Transverse colon (tissue), 4 donors: Measurements from ENCODE around the gene POC1B. TPM values are rescaled to one million over a fixed set of nuclear protein-coding genes. Genes with fewer than 3 reads are reported as not detected.

Experiments used
- DNase-seq: peaks from one replicate; pipeline ENCODE4 v3.0.0-alpha.2; 2019
- H3K27ac ChIP-seq, 4 donors: fragments of 200-600 bp; sonication (generic); 2 replicates each; pipeline ENCODE4 v1.5.1; 2016 to 2018; ENCODE audit warnings: inconsistent platforms in 4 of 4
- H3K27me3 ChIP-seq: fragments of 200-600 bp; sonication (generic); 2 replicates; pipeline ENCODE4 v1.5.1; 2017; ENCODE audit warnings: inconsistent platforms
- H3K36me3 ChIP-seq, 4 donors: fragments of 200-600 bp; sonication (generic); 2 replicates each; pipeline ENCODE4 v1.5.1; 2017 to 2019; ENCODE audit warnings: inconsistent platforms in 4 of 4
- H3K4me1 ChIP-seq, 4 donors: fragments of 200-600 bp; sonication (generic); 2 replicates each; pipeline ENCODE4 v1.5.1; 2017 to 2020; ENCODE audit warnings: inconsistent platforms in 4 of 4
- H3K4me3 ChIP-seq, 4 donors: fragments of 200-600 bp; sonication (generic); 1 replicate in 1 of 4; 2 replicates in 3 of 4; pipeline versions ENCODE4 v1.5.1 to v1.6.1; 2017 to 2019; ENCODE audit warnings: inconsistent platforms in 4 of 4
- H3K9me3 ChIP-seq, 2 donors: fragments of 200-600 bp; sonication (generic); 2 replicates each; pipeline ENCODE4 v1.5.1; 2017 to 2019; ENCODE audit warnings: inconsistent platforms in 2 of 2
- EP300 ChIP-seq: sonication (generic); formaldehyde crosslinking; IDR thresholded peaks from one replicate; pipeline ENCODE4 v1.6.1; 2017; ENCODE audit warnings: antibody characterized with exemption, low read depth
- POLR2A ChIP-seq: fragments of 450-650 bp; IDR thresholded peaks from one replicate; pipeline ENCODE4 v1.6.1; 2016; ENCODE audit warnings: antibody characterized with exemption, mild to moderate bottlenecking, moderate library complexity
- POLR2AphosphoS5 ChIP-seq, 3 donors: sonication (generic); formaldehyde crosslinking; IDR thresholded peaks; one replicate each; pipeline ENCODE4 v1.6.1; 2016; ENCODE audit warnings: antibody characterized with exemption in 3 of 3
- WGBS, 2 donors: methylation state at CpG; one replicate each; pipeline ENCODE4 v1.1.5; 2018; ENCODE audit warnings: low coverage in 1 of 2; 5-methylcytosine and 5-hydroxymethylcytosine counted together
- in situ Hi-C, 4 donors: fragments of 200-750 bp; cut with MboI; loops; one replicate each; pipeline versions ENCODE4 v1.15.0 to v1.15.1; 2017; ENCODE audit warnings: low sequenced_read_pairs in 3 of 4, low pct_ligation_motif_present in 1 of 4, low pct_unique_long_range_greater_than_20kb in 1 of 4
- intact Hi-C: fragments of 100-400 bp; cut with DNase I; formaldehyde crosslinking; loops from one replicate; pipeline ENCODE4 v1.15.1; 2023; ENCODE audit warnings: low total_unique reads
- total RNA-seq, 4 donors: library from RNA; depleted of rRNA; stranded (reverse); fragments of >200 nt; gene quantifications; one replicate each; pipeline ENCODE4 v1.1.0, GENCODE V29; 2016
- TF ChIP-seq, protein P1 (sequence below), 5 experiments: fragments of 200-600 bp in 3 of 5; fragments of 450-650 bp in 2 of 5; sonication (generic) in 3 of 5; IDR thresholded peaks; 1 replicate in 2 of 5; 2 replicates in 3 of 5; pipeline ENCODE4 v1.5.1; 2016 to 2017; ENCODE audit warnings: antibody characterized with exemption in 5 of 5, inconsistent platforms in 3 of 5, mild to moderate bottlenecking in 2 of 5, moderate library complexity in 1 of 5

POC1B gene
- total RNA-seq, 4 donors from 2014 or later: 7.8 to 68.5 (median 33.8) TPM

- Histone ChIP-seq H3K4me3 (no peak overlapping the region), H3K36me3 (no peaks in the 10 kb centered on the region), H3K27ac (no peak overlapping the region), H3K27me3 (no peaks in the 10 kb centered on the region), H3K9me3 (no peaks in the 10 kb centered on the region), H3K4me1 (no peaks in the 10 kb centered on the region)
- WGBS, 2 donors: 75 to 91% methylated on average over 4 of the region's 4 CpGs
- in situ Hi-C loops (no loop called here), intact Hi-C loops (no loop called here)
- DNase-seq: no peak
- TF ChIP-seq EP300: no peak
- no peak for TF ChIP-seq POLR2A
- TF ChIP-seq POLR2AphosphoS5 (IDR thresholded peaks at IDR 0.05): no peak
- TF ChIP-seq, protein P1, sequence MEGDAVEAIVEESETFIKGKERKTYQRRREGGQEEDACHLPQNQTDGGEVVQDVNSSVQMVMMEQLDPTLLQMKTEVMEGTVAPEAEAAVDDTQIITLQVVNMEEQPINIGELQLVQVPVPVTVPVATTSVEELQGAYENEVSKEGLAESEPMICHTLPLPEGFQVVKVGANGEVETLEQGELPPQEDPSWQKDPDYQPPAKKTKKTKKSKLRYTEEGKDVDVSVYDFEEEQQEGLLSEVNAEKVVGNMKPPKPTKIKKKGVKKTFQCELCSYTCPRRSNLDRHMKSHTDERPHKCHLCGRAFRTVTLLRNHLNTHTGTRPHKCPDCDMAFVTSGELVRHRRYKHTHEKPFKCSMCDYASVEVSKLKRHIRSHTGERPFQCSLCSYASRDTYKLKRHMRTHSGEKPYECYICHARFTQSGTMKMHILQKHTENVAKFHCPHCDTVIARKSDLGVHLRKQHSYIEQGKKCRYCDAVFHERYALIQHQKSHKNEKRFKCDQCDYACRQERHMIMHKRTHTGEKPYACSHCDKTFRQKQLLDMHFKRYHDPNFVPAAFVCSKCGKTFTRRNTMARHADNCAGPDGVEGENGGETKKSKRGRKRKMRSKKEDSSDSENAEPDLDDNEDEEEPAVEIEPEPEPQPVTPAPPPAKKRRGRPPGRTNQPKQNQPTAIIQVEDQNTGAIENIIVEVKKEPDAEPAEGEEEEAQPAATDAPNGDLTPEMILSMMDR (IDR thresholded peaks at IDR 0.05): no peak
Measured at GRCh38 chr12:89411846-89412245, 114.0 kb downstream of the POC1B start.

GRCh38 chr12:89411234-89411633, 114.6 kb downstream of the POC1B start:
- 96 to 100% methylated on average over 2 of the region's 2 CpGs for WGBS, 2 donors
- TF ChIP-seq, protein P1 (IDR thresholded peaks at IDR 0.05): no peak
- no peak for TF ChIP-seq POLR2A
- TF ChIP-seq POLR2AphosphoS5 (IDR thresholded peaks at IDR 0.05): no peak
- TF ChIP-seq EP300: no peak
- no peaks in the 10 kb centered on the region for H3K27me3 ChIP-seq
- no peak for DNase-seq
- no peak overlapping the region for H3K27ac ChIP-seq
- no peak overlapping the region for H3K4me3 ChIP-seq
- no peaks in the 10 kb centered on the region for H3K36me3 ChIP-seq
- H3K4me1 ChIP-seq: no peaks in the 10 kb centered on the region
- intact Hi-C loops: no loop called here
- in situ Hi-C loops: no loop called here
- H3K9me3 ChIP-seq: no peaks in the 10 kb centered on the region

GRCh38 chr12:89405626-89406345, 120.1 kb downstream of the POC1B start:
- in situ Hi-C loops: no loop called here
- no peaks in the 10 kb centered on the region for H3K27me3 ChIP-seq
- H3K4me3 ChIP-seq: no peak overlapping the region
- TF ChIP-seq, protein P1 (IDR thresholded peaks at IDR 0.05): no peak
- TF ChIP-seq POLR2A: no peak
- no peak for TF ChIP-seq EP300
- TF ChIP-seq POLR2AphosphoS5 (IDR thresholded peaks at IDR 0.05): no peak
- intact Hi-C loops: no loop called here
- no peaks in the 10 kb centered on the region for H3K9me3 ChIP-seq
- DNase-seq: no peak
- no peak overlapping the region for H3K27ac ChIP-seq
- H3K36me3 ChIP-seq: no peaks in the 10 kb centered on the region
- WGBS, 2 donors: 80 to 93% methylated on average over 1 to 4 of the region's 4 CpGs
- no peaks in the 10 kb centered on the region for H3K4me1 ChIP-seq

DNA sequence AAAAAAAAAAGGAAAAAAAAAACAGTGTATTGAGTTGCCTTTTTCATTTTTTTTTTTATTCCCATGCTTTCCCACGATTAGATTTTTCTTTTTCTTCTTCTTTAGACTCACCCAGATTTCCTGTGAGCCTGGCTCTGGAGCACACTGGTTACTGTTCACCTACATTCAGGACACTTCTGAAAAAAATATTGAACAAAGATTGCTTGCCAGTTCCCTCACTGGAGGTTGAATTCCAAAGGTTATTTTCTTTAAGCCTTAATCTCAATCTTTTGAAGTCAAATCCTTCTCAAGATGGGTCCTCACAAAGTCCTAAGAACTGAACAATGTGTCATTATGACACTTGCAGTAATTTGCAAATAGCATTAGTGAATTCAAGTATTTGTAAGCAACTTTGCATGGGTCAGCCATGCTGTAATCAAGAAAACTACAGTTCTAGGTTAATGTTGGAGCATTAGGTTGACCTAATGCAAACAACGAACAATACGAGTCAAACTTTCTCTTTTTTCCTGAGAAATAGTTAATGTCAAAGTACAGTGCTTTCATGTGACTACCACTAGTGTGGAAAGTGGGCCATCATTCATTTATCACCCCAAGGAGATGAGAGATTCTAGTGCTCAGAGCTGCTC, 124.3 kb downstream of the POC1B start:
- no peaks in the 10 kb centered on the region for H3K9me3 ChIP-seq
- intact Hi-C loops (no loop called here), in situ Hi-C loops (no loop called here)
- no peak for DNase-seq
- TF ChIP-seq POLR2A (no peak), EP300 (no peak), POLR2AphosphoS5 (IDR thresholded peaks at IDR 0.05) (no peak)
- TF ChIP-seq, protein P1 (IDR thresholded peaks at IDR 0.05): no peak
- WGBS, 2 donors: 80% methylated on average over 3 of the region's 3 CpGs
- no peaks in the 10 kb centered on the region for H3K27me3 ChIP-seq
- no peak overlapping the region for H3K4me3 ChIP-seq
- peaks cover 0 to 5% (median 2%) of the 10 kb centered on the region in 4 donors for H3K4me1 ChIP-seq
- H3K27ac ChIP-seq: no peak overlapping the region
- H3K36me3 ChIP-seq: no peaks in the 10 kb centered on the region
